Cardiac fibroblast (primary cell): ENCODE results near the gene PAM.
"Not testable (repeated sequence)": the region's sequence is repeated elsewhere in the genome, so short reads cannot be mapped to it uniquely, and the experiment has no call there.

Experiments used
- DNase-seq, 2 donors: peaks; one replicate each; pipeline versions ENCODE4 v3.0.0 to v3.0.0-alpha.2; 2010; ENCODE audit warnings: low read depth in 2 of 2
- H3K4me3 ChIP-seq, 2 donors: replicated peaks in 1 of 2; 1 replicate in 1 of 2; 2 replicates in 1 of 2; pipeline ENCODE4 v1.5.1; 2011; ENCODE audit warnings: low read depth in 2 of 2, low read length in 2 of 2, mild to moderate bottlenecking in 2 of 2, moderate library complexity in 1 of 2
- TF ChIP-seq, protein P1 (sequence below): IDR thresholded peaks from one replicate; pipeline ENCODE4 v1.5.1; 2011; ENCODE audit warnings: low read depth, mild to moderate bottlenecking, low read length, inconsistent platforms

Gene PAM

DNA sequence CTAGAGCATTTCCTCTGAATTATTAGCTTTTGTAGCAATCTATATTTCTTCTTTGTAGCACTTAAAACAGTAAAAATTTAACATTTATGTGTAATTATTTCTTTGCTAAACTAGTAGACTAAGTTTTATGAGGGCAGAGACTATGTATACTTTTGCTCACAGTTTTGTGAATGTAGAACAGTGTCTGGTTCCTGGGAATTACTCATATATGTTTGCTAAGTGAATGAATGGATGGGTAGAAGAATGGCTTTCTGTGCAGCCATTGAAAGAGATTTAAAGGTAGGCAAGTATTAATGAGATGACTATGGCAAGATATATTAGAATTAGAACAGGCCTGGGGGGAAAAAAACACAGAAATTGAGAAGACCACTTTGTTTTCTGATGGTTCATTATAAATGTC, 140.1 kb downstream of the PAM start:
- no peak overlapping the region for H3K4me3 ChIP-seq
- no peak for DNase-seq
- TF ChIP-seq, protein P1, sequence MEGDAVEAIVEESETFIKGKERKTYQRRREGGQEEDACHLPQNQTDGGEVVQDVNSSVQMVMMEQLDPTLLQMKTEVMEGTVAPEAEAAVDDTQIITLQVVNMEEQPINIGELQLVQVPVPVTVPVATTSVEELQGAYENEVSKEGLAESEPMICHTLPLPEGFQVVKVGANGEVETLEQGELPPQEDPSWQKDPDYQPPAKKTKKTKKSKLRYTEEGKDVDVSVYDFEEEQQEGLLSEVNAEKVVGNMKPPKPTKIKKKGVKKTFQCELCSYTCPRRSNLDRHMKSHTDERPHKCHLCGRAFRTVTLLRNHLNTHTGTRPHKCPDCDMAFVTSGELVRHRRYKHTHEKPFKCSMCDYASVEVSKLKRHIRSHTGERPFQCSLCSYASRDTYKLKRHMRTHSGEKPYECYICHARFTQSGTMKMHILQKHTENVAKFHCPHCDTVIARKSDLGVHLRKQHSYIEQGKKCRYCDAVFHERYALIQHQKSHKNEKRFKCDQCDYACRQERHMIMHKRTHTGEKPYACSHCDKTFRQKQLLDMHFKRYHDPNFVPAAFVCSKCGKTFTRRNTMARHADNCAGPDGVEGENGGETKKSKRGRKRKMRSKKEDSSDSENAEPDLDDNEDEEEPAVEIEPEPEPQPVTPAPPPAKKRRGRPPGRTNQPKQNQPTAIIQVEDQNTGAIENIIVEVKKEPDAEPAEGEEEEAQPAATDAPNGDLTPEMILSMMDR = no peak

DNA sequence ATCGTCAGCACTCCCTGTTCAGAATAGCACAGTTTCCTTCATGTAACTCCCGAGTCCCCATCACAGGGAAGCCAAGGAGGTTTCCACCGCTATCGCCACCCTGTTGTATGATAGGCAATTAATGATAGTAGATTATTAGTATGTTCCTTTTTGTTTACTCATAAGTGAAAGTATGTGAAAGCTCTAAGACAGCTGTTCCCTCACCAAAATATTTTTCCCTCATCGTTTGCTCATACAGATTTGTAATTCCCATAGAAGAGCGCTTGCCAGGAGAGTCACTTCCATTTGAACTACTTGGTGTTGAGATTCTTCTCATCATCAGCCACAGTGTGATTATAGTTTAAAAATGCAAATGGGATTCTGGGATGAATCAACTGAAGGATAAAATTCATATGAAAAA, 140.9 kb downstream of the PAM start:
- TF ChIP-seq, protein P1 = no peak
- DNase-seq = no peak
- no peak overlapping the region for H3K4me3 ChIP-seq

DNA sequence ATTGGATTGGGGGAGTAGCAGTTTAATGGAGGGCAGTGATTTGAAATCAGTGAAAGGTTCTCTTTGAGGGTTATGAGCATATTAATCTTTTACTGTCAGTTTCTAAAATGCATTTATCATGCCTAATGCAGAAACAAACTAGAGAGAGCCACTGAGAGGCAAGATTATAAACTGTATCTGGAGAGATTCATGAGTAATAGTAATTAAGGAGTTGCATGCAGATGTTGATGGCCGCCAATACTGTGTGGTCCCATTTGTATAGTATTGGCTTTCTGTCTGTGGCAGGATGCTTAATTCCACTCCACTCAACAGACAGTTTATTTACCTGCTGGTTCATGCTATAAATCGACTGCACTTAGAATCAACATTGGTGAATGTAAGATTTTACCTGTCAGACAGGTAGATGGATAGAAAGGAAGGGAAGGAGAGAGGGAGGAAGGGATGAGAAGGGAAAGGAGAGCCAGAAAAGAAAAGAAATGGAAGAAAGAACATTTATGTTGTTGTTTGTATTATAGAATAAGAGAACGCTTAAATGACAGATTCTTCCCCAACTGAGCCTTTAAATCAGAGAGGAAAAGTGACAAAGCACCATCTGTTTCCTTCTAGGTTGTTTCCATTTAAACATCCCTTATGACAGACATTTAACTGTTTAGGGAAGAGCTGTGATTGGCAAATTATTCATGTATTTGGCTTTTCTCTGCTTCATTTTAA, 146.5 kb downstream of the PAM start:
- H3K4me3 ChIP-seq = no peak overlapping the region
- TF ChIP-seq, protein P1 = no peak
- DNase-seq = no peak

DNA sequence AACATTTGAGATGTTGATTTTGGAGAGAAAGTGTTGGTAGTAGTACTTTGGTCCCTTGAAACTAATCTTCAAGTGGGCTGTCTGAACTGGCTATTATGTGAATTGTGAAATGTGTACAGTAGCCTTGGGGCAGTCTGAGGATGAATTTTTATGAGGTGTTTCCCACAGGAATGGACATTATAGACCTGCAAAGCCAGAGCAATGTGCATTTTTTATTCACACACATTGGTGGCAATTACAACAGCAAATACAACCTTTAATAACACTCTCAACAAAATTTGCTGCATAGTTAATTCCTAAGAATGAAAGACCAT, 147.0 kb downstream of the PAM start:
- TF ChIP-seq, protein P1 = no peak
- no peak overlapping the region for H3K4me3 ChIP-seq
- DNase-seq = no peak

DNA sequence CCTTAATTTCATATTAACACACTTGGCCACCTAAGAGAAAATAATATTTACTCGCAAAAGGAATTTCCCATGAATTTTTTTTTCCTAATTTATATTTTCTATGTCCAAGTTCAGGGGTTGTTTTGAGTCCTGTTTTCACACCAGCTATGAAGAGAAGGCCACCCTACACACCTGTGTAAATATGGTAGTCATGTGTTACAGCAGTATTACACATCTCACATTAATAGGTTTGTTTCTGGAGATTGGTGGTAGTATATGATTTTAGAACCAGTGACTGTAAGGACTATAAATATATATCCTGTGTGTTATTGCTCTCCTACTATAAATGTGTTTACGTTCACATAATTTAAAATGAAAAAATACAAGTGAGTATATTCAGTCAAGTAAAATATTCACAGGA, 147.5 kb downstream of the PAM start:
- no peak overlapping the region for H3K4me3 ChIP-seq
- TF ChIP-seq, protein P1 = no peak
- DNase-seq = no peak

DNA sequence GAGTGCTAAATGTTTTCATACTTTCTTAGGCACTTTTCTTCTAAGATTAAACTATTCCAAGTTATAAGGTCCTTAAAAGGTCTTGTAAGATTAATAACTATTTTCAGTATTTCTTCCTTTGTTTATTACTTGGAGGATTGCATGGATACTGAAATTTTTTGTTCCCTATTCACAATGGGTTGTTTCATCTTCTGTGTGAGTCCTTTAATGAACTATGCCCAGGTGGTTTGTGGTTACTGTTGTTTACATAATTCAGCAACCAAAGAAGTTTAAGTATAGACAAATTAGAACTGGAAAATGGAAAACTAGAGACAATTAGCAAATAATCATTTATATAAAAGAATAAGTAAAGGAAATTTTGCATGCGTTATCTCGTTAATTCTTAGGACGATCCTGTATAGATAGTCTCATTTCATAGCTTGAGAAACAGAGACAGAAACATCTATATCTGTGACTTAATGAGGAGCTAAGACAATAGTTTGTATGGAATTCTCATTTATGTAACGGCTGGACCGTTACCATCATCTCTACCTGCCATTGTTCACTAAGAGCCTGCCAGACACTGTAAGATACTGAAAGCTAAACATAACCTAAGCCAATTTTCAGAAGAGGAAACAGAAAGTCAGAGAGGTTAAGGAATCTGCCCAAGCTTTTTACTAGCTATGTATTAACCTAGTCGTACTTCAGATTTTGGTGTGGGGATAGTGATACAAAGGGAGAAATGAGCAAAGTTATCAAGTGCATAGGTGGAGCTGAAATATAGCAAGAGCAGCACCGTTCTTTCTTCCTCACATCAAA, 148.2 kb downstream of the PAM start:
- H3K4me3 ChIP-seq = no peak overlapping the region
- TF ChIP-seq, protein P1 = no peak
- DNase-seq = peak in 1 of 2 donors; percentile 41

DNA sequence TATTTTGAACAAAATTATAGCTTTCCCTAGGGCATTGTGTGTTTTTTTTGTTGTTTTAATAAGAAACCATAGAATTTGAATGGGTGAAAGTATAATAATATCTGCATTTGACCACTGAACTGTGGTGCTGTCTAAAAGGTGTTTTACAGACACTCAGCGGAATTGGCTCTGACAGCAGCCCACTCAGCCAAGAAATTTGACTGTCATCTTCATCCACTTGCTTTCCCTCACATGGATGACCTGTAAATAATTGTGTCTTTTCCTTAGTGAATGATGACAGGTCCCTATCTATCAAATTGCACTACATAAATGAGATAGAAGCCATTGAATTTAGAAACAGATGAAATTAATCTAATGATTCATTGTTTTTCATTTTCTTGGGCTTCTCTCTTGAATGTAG, 150.0 kb downstream of the PAM start:
- TF ChIP-seq, protein P1 = no peak
- no peak overlapping the region for H3K4me3 ChIP-seq
- DNase-seq = no peak

DNA sequence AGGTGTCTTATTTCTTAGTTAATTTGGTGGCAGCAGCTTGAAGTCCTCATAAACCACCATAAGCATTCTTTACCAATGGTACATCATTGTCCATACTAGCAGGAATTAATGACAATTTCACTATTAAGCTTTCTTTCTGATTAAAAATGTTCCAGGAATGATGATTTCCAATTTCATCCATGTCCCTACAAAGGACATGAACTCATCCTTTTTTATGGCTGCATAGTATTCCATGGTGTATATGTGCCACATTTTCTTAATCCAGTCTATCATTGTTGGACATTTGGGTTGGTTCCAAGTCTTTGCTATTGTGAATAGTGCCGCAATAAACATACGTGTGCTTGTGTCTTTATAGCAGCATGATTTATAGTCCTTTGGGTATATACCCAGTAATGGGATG, 152.0 kb downstream of the PAM start:
- not testable (repeated sequence) for DNase-seq

More for the DNA sequence above, 152.0 kb downstream of the PAM start:
- not testable (repeated sequence) for H3K4me3 ChIP-seq
